Fibroblast of skin of left biceps (primary cell): ENCODE measurements around the gene KIR3DL1.
"Not testable (repeated sequence)": the region's sequence is repeated elsewhere in the genome, so short reads cannot be mapped to it uniquely, and the experiment has no call there.

Experiments used
- DNase-seq, 2 experiments: peaks; one replicate each; pipeline ENCODE4 v3.0.0-alpha.2; 2013; ENCODE audit warnings: low read depth in 2 of 2

Gene KIR3DL1

GRCh38 chr19:54816251-54816650 is at the start of gene KIR3DL1:
Gene KIR3DL1, plus strand, starts transcription at chr19:54816468.
- not testable (repeated sequence) for DNase-seq

GRCh38 chr19:54769646-54770045 is 46.6 kb upstream of the KIR3DL1 start, which contains the start of gene KIR2DL1:
Gene KIR2DL1, plus strand, starts transcription at chr19:54769793. Its CDS starts 58 bp downstream, at chr19:54769851.
- not testable (repeated sequence) for DNase-seq

DNA sequence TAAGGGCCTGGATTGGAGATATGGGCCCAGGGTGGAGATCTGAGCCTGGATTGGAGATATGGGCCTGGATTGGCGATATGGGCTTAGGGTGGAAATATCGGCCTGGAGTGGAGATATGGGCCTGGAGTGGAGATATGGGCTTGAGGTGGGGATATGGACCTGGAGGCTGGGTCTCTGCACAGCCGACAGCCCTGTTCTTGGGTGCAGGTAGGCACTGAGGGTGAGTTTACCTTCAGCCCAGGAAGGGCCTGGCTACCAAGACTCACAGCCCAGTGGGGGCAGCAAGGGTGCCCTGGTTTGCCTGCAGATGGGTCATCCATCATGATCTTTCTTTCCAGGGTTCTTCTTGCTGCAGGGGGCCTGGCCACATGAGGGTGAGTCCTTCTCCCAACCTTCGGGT is 45.8 kb upstream of the KIR3DL1 start:
- DNase-seq = not testable (repeated sequence)

- DNase-seq = not testable (repeated sequence)
Measured at GRCh38 chr19:54771018-54771960, 45.0 kb upstream of the KIR3DL1 start.

DNA sequence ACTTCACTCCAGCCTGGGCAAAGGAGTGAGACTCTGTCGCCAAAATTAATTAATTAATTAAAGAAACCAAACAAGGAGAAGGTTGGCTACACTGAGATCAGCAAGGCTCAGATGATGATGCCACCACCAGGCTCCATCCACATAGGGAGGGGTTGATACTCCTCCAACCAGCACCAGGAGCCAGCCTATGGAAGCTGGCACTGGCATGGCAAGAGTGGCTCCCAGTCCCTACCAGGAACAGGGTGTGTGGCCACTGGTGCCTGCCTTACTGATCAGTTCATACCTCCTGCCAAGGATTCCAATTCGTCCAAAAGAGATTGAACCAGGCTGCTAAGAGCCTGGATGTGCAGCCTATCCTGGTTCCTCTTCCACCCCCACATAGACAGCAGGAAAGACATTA is 43.6 kb upstream of the KIR3DL1 start:
- DNase-seq = not testable (repeated sequence)

DNA sequence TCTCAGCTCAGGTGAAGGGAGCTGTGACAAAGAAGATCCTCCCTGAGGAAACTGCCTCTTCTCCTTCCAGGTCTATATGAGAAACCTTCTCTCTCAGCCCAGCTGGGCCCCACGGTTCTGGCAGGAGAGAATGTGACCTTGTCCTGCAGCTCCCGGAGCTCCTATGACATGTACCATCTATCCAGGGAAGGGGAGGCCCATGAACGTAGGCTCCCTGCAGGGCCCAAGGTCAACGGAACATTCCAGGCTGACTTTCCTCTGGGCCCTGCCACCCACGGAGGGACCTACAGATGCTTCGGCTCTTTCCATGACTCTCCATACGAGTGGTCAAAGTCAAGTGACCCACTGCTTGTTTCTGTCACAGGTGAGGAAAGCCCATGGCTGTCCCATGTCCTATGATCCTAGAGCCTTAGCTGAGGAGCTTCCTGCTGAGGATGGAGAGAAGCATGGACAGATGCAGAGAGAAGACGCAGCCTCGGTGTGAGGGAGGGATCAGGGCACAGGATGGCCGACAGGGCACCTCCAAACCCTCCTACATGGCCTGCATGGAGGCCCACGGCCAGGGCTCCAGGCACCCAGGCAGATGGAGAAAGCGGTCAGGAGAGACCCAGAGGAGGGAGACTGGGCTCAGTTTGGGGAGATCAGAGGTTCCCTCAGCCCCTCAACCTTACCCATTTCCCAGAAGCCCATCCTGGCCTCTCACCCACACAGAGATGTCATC is 41.0 kb upstream of the KIR3DL1 start:
- not testable (repeated sequence) for DNase-seq

DNA sequence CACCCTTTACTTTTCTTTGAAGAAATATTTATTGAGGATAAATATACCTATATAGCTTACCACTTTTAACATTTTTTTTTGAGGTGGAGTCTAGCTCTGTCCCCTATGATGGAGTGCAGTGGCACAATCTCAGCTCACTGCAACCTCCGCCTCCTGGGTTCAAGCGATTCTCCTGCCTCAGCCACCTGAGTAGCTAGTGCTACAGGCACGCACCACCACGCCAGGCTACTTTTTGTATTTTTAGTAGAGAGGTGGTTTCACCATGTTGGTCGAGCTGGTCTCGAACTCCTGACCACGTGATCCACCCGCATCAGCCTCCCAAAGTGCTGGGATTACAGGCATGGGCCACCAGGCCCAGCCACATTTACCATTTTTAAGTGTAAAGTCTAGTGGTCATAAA is 40.4 kb upstream of the KIR3DL1 start:
- not testable (repeated sequence) for DNase-seq

GRCh38 chr19:54777851-54778250 is 38.4 kb upstream of the KIR3DL1 start:
- DNase-seq = not testable (repeated sequence)

GRCh38 chr19:54778896-54779295 is 37.4 kb upstream of the KIR3DL1 start:
- not testable (repeated sequence) for DNase-seq

GRCh38 chr19:54782916-54783315 is 33.4 kb upstream of the KIR3DL1 start:
- DNase-seq = not testable (repeated sequence)

- not testable (repeated sequence) for DNase-seq
Measured at GRCh38 chr19:54786091-54786723, 30.1 kb upstream of the KIR3DL1 start.

GRCh38 chr19:54788154-54788553 is 28.1 kb upstream of the KIR3DL1 start:
- DNase-seq = not testable (repeated sequence)

DNA sequence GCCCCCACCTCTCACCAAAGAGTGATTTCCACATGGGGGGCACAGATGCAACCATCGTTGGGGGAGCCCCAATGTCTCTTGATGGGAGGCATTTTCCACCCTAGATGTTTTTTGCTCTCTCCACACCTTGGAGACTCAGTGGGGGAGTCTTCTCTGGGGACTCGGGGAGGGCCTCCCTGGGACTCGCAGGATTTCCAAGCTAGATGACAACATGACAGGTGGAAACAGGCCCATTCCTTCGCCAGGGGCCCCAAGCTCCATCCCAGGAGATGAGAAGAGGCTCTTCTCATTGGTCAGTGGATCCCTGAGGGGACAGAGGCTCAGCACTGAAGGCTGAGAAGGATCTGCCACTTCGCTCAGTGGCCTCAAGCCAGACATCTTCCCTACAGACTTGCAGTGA is 25.6 kb upstream of the KIR3DL1 start:
- DNase-seq = no peak

DNA sequence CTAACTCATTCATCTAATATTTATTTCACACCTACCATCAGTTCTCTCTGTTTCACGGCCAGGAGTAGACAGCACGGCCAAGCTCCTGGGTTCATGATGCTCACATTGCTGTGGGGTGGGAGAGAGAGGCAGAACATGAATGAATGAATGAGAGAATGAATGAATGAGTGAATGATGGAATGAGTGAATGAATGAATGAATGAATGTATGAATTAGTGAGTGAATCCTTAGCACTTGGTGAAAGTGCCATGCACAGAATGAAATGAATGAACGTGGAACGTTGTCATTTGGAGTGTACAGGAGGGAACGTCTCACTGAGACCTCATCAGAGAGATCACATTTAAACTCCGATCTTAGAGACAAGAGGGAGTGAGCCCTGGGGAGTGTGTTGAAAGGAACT is 24.8 kb upstream of the KIR3DL1 start:
- DNase-seq = no peak

- no peak for DNase-seq
Measured at GRCh38 chr19:54792814-54793213, 23.5 kb upstream of the KIR3DL1 start.

GRCh38 chr19:54795758-54796157 is 20.5 kb upstream of the KIR3DL1 start:
- DNase-seq = no peak

- no peak for DNase-seq
Measured at GRCh38 chr19:54803410-54803809, 12.9 kb upstream of the KIR3DL1 start, which contains the start of gene KIR2DL4. Gene KIR2DL4, plus strand, starts transcription at chr19:54803610. Its CDS starts 42 bp downstream, at chr19:54803652.

- no peak for DNase-seq
Measured at GRCh38 chr19:54804101-54804500, 12.2 kb upstream of the KIR3DL1 start.

- DNase-seq = no peak
Measured at GRCh38 chr19:54804571-54804970, 11.7 kb upstream of the KIR3DL1 start.

GRCh38 chr19:54805665-54806515 is 10.4 kb upstream of the KIR3DL1 start:
- no peak for DNase-seq

- no peak for DNase-seq
Measured at GRCh38 chr19:54806516-54806838, 9.8 kb upstream of the KIR3DL1 start.
